DOHH2 (cell line): ENCODE measurements around the gene ANKRD29.

Experiments used
- EZH2phosphoT487 ChIP-seq: fragments of 200-600 bp; sonication (generic); IDR thresholded peaks from 2 replicates; pipeline ENCODE4 v1.6.1; 2017; ENCODE audit warnings: borderline replicate concordance, mild to moderate bottlenecking, antibody characterized with exemption, low read length, moderate library complexity, mixed read lengths
- TF ChIP-seq, protein P1 (sequence below): fragments of 200-600 bp; sonication (generic); IDR thresholded peaks from one replicate; pipeline ENCODE4 v1.5.1; 2014; ENCODE audit warnings: antibody characterized with exemption, mild to moderate bottlenecking, low read depth, low read length; ENCODE audit not compliant: poor library complexity, severe bottlenecking

GRCh38 chr18:23608211-23608610, 54.5 kb downstream of the ANKRD29 start:
- TF ChIP-seq, protein P1, sequence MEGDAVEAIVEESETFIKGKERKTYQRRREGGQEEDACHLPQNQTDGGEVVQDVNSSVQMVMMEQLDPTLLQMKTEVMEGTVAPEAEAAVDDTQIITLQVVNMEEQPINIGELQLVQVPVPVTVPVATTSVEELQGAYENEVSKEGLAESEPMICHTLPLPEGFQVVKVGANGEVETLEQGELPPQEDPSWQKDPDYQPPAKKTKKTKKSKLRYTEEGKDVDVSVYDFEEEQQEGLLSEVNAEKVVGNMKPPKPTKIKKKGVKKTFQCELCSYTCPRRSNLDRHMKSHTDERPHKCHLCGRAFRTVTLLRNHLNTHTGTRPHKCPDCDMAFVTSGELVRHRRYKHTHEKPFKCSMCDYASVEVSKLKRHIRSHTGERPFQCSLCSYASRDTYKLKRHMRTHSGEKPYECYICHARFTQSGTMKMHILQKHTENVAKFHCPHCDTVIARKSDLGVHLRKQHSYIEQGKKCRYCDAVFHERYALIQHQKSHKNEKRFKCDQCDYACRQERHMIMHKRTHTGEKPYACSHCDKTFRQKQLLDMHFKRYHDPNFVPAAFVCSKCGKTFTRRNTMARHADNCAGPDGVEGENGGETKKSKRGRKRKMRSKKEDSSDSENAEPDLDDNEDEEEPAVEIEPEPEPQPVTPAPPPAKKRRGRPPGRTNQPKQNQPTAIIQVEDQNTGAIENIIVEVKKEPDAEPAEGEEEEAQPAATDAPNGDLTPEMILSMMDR: no peak
- TF ChIP-seq EZH2phosphoT487: no peak
